Brain pericyte (primary cell): ENCODE measurements around the gene CLDN10.
"Not testable (repeated sequence)": the region's sequence is repeated elsewhere in the genome, so short reads cannot be mapped to it uniquely, and the experiment has no call there.

Source experiments
- DNase-seq: peaks from one replicate; pipeline ENCODE4 v3.0.0-alpha.2; 2012; ENCODE audit warnings: low read depth, low spot score

Gene CLDN10, protein sequence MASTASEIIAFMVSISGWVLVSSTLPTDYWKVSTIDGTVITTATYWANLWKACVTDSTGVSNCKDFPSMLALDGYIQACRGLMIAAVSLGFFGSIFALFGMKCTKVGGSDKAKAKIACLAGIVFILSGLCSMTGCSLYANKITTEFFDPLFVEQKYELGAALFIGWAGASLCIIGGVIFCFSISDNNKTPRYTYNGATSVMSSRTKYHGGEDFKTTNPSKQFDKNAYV

DNA sequence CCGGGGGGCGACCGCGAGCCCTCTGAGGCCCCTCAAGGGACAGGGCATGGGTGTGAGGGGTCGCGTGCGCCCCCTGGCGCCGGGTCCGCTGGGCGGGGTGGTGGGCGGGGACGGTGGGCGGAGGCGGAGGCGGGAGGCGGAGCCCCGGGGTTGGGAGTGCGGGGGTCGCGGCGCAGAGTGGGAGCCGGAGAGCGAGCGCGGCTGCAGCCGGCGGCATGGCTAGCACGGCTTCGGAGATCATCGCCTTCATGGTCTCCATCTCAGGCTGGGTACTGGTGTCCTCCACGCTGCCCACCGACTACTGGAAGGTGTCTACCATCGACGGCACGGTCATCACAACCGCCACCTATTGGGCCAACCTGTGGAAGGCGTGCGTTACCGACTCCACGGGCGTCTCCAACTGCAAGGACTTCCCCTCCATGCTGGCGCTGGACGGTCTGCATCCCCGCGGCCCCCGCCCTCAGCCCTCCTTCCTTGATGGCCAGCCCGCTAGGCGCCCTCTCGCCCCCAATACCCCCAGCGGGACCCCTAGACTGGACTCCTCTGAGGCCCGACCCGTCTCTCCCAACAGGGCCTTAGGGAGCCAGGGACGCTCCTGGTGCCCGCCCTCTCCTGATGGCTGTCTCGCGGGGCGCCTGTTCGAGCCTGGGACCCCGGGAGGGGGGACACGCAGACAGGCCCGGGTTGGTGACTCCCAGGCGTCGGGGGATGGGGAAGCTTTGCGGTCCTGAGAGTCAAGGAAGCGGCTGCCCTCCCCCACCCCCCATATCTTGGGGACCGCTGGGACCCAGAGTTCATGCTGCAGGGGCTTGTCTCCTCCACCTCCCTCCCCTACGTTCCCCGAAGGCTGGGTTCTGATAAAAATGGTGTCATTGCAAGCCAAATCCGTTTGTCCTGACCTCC is at the start of gene CLDN10:
TSS of gene CLDN10 (plus strand) at position 182 of the 903 bp plus-strand sequence. CDS start at position 216, 34 bp downstream.
- no peak for DNase-seq

DNA sequence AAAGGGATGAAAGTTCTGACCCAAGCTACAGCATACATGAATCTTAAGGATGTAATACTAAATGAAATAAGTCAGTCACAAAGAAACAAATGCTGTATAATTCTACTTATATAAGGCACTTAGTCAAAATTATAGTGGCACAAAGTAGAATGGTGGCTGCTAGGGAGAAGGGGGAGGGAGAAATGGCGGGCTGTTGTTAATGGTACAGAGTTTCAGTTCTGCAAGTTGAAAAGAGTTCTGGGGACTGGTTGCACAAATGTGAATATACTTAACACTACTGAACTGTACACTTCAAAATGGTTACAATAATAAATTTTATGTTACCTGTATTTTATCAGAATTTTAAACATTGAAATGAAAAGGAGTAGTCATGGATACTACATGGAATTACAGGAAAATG is 48.9 kb upstream of the CLDN10 start:
- DNase-seq: no peak

DNA sequence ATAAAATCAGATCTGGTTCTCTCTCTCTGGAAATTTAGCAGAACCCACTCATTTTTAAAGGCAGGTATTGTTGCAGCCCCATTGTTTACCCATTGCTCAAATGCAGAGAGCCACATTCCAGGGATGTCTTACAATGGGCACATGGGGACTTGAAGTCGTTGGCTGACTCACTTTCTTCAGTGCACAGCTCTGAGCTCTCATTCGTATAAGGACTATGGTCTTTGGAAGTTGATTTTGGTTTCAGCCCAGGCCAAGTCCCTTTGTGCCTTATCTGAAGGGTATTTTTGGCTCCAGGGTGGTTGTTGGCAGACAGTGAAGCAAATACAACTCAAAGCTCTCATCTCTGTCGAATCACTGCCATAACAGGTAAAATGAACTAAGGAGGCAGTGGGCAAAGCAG is 47.3 kb upstream of the CLDN10 start:
- no peak for DNase-seq

DNA sequence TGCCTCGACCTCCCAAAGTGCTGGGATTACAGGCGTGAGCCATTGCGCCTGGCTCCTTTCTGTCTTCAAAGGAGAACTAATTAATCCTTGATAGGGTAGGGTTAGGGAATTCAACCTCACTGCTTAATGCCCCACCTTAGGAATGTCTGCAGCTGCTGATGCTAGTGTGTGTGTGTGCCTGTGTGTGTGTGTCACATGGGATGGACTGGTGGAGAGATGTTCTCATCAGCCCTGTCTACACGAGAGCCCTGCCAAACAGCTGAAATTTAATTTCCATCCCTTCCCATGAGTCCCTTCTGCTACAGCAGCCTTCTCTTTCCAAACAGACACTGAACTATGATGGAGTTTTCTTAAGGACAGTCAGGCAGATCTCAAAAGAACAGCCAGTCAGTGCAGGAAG is 46.5 kb upstream of the CLDN10 start:
- DNase-seq: no peak

DNA sequence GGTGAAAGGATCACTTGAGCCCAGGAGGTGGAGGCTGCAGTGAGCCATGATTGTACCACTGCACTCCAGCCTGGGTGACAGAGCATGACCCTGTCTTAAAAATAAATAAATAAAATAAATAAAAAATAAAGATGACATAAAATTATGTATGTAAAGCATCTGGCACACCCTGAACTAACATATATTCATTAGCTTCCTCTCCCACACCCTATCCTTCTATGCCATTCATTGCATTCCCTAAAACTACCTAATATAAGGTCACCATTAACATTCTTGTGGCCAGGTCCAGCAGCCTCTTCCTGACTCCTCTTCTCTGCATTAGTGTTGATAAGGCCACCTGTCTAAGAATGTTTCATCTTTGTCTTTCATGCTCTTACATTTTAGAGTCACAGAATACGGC is 44.5 kb upstream of the CLDN10 start:
- DNase-seq: no peak

DNA sequence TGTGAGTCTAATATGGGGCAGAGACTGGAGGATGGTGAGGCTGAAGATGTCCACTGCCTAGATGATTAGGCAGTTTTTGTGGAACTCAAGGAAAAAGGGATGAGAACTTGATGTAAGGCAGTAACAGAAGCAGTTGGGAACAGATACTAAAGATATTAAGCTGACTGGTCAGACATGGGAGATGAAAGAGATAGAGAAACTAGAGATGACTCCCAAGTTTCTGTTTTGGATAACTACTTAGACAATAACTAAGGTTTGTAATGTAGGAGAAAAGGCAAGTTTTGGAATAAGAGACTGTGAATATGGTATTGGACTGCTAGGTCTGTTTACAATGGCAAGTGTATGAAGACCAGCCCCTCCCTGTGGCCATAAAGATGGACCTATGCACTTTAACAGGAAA is 43.5 kb upstream of the CLDN10 start:
- DNase-seq: no peak

DNA sequence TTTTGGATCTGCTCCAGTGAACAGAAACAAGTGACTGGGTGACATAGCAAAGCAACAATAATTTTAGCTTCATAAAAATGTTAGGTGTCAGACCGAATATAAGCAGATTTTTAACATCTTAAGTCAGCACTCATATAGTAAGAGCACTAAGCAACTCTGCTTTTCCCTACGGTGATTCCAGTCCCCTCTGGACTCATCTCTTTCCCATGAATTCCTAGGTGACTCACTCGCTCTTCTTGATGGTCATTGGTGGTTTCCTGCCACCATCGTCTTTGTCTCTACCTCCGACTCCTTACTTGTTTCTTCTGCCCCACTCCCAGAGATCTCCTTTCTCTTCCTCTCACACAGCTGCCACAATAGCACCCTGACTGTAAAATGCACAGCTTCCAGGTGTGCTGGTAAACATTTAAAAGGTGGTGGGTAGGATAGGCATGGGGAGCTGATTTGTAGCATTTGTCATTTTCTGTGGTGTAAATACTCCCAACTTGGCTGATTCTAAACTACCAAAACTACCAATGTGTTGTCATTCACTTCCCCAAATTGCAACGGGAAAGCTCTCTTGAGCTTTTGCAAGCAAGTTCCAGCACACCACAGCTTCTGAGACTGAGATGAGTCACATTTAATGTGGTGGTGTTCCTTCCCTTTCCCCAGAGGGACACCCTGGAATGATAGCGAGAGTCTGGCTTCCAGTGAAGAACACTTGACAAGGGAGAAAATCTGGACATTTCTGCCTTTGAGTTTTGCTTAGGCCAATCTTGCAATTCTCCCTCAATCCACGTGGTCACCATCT is 42.8 kb upstream of the CLDN10 start:
- no peak for DNase-seq

DNA sequence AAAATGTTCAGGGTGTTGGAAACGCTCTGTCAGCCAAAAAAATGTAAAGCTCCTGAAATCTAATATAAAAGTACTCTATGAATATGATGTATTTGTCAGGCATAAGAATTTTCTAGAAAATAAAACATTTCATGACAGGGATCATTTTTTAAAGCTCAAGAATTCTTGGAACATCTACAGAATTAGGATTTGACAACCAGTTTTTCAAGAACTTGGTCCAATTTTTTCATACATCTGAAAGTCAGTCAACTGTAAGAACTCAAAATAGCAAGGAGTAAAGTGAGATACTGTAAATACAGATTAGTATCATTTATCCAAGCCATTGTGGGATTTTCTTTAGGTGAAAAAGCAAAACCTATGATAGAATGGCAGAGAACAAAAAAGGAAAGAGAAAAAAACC is 41.6 kb upstream of the CLDN10 start:
- DNase-seq: no peak

DNA sequence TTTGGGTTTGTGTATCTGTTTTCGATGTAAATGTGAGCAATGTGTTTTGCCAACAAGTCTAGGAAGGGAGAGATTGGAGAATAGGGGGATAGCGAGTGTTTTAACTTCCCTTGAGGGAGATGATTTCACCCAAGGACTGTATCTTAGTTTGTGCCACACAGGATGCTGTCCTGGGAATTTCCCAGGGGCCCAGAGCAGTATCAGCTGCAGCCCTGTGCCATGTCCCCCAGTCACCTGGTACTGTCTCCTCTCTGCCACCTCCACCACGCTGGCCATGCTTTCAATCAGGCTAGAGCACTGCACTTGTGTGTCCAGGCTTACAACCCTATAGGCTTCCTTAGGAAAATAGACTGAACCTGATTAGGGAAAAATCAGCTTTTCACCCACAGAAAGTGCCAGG is 40.1 kb upstream of the CLDN10 start:
- no peak for DNase-seq

DNA sequence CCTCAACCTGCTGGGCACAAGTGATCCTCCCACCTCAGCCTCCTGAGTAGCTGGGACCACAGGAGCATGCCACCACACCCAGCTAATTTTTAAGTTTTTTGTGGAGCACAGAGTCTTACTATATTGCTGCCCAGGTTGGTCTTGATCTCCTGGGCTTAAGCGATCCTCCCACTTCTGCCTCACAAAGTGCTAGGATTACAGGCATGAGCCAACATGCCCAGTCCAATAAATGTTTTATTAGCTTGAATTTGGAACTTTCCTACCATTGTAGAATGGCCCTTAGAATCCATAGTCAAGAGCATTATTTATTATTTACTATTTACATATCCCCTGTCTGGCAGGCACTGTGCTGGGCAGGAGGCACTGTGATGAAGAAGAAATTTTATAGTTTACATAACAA is 39.6 kb upstream of the CLDN10 start:
- no peak for DNase-seq

DNA sequence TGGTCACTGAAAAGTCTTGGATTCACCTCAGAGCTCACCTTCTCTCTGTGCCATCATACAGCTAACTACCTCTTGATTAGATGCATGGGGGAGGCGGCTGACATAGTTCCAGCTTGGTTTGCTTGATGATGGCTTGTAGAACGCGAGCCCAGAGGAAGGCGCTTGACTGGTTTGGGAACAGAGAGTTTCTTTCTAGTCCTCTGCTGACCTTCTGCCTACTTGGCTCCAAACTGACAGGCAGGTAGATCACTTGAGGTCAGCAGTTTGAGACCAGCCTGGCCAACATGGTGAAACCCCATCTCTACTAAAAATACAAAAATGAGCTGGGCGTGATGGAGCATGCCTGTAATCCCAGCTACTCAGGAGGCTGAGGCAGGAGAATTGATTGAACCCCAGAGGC is 36.9 kb upstream of the CLDN10 start:
- not testable (repeated sequence) for DNase-seq

DNA sequence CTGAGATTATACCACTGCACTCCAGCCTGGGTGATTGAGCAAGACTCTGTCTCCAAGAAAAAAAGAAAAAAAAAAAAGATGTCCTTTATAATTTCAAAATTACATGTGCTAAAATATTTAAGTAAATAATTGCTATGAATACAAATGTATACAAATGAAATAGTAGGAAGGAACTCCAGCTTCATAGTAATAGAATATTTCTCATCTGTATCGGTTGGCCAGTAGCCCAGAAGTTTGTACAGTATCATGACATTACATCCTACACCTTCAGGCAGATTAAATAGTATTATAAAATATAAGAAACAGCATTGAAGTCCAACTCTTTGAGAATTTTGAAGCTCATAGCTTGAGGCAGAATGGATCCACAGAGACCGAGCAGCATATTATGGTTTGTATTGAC is 36.5 kb upstream of the CLDN10 start:
- DNase-seq: no peak

DNA sequence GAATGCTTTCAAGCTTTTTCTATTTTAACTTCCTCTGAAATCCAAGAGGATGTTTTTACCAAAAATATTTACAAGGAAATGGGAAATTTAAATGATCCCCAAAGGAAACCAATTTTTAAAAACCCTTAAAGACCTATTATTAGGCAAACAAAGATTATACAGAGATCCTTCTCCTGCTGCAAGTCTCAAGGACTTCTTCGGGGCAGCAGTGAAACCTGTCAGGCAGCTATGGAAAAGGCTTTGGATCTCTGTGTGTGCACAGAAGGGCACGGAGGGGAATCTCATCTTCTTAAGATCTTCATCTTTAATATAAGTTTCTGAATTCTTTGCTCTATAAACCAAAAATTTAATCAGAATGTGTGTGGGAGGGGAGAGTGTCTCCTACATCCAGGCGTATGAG is 36.0 kb upstream of the CLDN10 start:
- no peak for DNase-seq

DNA sequence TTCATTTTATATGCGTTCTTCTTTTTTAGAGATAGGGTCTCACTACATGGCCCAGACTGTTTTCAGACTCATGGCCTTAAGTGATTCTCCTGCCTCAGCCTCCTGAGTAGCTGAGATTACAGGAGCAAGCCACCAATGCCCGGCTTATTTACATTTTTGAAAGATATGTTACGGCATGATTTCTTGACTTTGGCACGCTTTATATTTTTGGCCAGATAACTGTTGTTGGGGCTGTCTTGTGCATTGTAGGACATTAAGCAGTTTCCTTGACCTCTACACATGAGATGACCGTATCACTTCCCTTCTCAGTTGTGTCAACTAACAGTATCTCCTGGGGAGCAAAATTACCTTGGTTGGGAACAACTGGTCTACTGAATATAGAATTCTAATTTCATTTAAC is 28.9 kb upstream of the CLDN10 start:
- no peak for DNase-seq

DNA sequence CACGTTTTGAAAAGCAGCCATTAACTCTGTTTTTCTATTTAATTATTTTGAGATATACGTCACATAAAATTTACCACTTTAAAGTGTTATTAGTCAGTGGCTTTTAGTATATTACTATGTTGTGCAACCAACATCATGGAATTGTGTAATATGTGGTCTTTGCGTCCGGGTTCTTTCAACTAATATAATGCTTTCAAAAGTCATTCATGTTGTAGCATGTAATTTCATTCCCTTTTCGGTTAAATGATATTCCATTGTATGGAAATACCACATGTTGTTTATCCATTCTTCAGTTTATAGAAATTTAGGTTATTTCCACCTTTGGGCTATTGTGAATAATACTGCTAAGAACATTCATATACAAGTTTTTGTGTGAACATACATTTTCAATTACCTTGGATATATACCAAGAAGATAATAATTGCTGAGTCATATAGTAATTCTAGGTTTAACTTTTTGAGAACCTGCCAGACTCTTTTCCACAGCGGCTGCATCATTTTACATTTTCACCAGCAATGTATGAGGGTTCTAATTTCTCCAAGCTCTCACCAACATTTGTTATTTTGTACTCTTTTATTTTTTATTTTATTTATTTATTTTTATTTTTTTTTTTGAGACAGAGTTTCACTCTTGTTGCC is 28.1 kb upstream of the CLDN10 start:
- DNase-seq: no peak

DNA sequence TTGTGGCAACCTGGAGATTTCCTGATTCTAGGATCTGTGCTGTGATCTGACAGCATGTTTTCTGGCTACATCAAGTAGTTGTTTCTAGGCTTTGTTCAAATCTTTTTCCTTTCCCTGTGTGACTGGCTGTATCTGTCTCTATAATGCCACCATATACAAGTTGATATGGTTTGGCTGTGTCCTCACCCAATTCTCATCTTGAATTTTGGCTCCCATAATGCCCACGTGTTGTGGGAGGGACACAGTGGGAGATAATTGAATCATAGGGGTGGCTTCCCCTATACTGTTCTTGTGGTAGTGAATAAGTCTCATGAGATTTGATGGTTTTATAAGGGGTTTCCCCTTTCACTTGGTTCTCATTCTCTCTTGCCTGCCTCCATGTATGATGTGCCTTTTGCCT is 24.6 kb upstream of the CLDN10 start:
- no peak for DNase-seq

DNA sequence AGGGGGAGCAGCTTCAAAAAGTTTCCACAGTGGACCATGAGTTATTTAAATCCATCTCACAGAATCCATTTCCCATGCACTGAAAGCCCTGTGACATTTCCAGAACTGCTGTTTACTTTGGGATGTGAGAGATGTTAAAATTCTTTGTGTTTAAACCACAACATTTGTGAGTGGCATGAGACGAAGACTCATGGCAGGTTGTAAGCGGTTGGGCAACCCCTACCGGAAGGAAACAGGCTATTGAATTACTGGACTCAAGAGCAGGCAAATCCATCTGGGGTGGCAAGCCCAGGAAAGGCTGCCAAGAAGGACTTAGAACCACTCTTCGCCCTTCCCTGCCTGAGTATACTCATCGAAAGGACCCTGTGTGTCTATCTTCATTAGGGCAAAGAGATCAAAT is 22.3 kb upstream of the CLDN10 start:
- no peak for DNase-seq

DNA sequence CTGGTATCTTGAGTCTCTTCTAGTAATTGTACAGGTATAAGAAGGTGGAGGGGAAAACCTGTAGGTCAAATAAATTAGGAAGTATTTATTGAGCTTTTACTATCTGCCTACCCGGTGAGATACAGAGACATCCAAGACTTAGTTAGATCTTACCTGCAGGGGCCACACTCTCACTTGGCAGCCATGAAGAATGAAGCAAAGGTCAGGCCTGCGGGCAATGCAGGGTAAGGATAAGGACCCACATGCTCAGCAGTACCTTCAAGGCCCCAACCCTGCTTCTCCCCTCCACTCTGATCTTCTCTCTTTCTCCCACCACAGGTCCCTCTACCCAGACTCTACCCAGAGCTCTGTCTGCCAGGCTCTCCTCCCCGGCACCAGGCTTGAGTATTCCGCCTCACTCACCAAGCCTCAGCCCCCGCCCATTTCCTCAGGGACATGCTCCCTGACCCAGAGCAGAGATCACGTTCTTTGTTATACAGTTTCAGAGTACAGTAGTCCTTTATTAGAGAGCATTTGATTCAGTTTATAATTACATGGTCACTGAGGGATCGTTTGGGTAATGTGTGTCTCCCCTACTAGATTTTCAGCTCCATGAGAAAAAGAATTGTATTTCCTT is 18.9 kb upstream of the CLDN10 start:
- DNase-seq: no peak

DNA sequence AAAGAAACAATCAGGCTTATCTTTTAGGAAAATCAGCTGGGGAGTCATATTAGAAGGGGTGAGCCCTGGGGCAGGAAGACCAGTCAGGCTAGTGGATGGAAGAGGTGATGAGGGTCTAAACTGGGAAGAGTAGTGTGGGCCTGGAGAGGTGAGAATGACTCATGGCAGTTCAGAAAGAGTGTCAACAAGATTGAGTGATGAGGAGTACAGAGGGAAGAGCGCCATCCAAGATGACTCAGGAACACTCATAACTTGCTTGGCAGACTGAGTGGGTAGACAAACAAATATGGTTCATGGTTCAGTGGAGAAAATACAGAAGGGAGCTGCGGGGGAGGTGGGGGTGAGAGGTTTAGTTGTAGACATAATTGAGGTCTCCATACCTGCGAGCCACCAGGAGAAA is 17.3 kb upstream of the CLDN10 start:
- DNase-seq: peak; percentile 8

DNA sequence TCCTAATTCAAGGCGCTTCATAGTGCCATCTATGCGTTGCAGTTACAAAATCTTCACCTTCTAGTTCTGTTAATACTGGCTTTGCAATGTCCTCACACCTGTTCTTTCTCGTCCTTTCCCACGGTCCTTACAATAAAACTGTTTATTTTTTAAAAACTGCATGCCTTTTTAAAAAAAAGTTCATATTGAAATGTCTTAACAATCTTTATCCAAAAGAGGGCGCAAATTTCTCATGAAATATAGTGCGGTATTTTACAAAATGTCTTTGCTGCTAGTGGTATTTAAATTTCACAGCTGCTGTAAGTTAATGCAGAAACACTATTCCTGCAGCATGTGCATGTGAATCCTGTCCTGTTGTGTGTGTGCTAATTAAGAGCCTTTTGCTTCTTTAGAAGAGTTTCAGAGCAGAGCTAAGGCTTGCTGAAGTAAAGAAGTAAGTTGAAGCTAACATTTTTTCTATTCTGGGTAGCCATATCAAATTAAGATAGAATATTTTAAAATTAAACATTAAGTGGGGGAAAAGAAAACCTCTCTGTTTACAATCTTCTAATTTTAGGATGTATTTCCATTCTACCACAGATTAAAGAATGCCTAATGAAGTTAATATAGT is 15.8 kb upstream of the CLDN10 start:
- no peak for DNase-seq

DNA sequence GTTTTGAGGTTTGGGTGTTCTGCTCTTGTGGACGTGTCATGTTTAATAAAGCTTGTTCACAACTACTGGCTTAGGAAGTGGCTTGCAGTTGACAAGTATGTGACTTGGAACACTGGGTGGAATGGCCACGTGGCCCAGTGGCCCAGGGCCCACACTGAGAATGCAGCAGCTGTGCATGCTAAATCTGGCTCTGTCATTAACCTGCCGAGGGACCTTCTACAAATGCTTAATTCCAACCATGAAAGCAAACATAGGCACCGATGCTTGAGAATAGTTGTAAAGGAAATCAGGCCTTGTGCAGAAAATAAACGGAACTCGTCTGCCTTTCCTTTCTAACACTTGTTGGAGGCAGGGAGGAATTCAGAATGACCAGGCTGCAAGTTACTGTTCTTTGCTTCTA is 11.6 kb upstream of the CLDN10 start:
- DNase-seq: no peak
